Measurements from ENCODE around the gene HOXB5. TPM values are rescaled to one million over a fixed set of nuclear protein-coding genes. Genes with fewer than 3 reads are reported as not detected.

Gene HOXB5
- polyA plus RNA-seq, 5 donors = 28.0 to 34.6 (median 29.8) TPM

- peak in 1 of 2 donors; percentile 35 for DNase-seq
These were observed 41.7 kb downstream of the HOXB5 start for GRCh38 chr17:48551596-48552465.

GRCh38 chr17:48551214-48551555 lies 42.4 kb downstream of the HOXB5 start:
- DNase-seq = peak; percentile 36 to 41

GRCh38 chr17:48550502-48551213 lies 42.9 kb downstream of the HOXB5 start:
- peak in 1 of 2 donors; percentile 36 for DNase-seq

- peak; percentile 26 to 33 for DNase-seq
These were observed 43.6 kb downstream of the HOXB5 start for GRCh38 chr17:48549914-48550501.

GRCh38 chr17:48549281-48549630 lies 44.3 kb downstream of the HOXB5 start:
- peak in 1 of 2 donors; percentile 18 for DNase-seq

- DNase-seq = no peak
These were observed 44.9 kb downstream of the HOXB5 start for GRCh38 chr17:48548523-48549280.

- peak; percentile 73 to 75 for DNase-seq
These were observed 45.6 kb downstream of the HOXB5 start for GRCh38 chr17:48547808-48548522.

- DNase-seq = peak; percentile 84 to 88
These were observed 46.4 kb downstream of the HOXB5 start for GRCh38 chr17:48546924-48547807.

- DNase-seq = peak in 1 of 2 donors; percentile 79
These were observed 47.2 kb downstream of the HOXB5 start for GRCh38 chr17:48546137-48546923.

DNA sequence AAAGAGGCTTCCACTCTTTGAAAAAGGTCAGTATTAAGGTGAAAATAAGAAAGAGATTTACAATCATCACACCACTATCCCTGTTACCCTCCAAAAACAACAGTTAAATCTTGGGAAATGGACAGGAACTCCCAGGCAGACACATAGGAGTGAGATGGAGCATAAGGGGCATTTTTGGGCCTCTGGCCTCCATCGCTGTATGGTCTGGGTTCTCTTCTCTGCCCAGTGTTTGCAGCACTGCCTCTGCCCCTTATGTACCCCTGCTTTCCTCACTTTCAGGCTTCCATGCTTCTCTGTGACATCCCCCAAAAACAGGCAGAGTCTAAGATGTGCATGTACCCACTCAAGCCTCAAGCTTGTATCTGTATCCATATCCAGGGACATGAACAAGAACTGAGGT lies 48.0 kb downstream of the HOXB5 start:
- no peak for DNase-seq

- no peak for DNase-seq
These were observed 48.6 kb downstream of the HOXB5 start, which contains the start of gene HOXB2 for GRCh38 chr17:48545022-48545375. Gene HOXB2 (minus strand): TSS chr17:48545109. CDS start chr17:48544911, 198 bp downstream.

DNA sequence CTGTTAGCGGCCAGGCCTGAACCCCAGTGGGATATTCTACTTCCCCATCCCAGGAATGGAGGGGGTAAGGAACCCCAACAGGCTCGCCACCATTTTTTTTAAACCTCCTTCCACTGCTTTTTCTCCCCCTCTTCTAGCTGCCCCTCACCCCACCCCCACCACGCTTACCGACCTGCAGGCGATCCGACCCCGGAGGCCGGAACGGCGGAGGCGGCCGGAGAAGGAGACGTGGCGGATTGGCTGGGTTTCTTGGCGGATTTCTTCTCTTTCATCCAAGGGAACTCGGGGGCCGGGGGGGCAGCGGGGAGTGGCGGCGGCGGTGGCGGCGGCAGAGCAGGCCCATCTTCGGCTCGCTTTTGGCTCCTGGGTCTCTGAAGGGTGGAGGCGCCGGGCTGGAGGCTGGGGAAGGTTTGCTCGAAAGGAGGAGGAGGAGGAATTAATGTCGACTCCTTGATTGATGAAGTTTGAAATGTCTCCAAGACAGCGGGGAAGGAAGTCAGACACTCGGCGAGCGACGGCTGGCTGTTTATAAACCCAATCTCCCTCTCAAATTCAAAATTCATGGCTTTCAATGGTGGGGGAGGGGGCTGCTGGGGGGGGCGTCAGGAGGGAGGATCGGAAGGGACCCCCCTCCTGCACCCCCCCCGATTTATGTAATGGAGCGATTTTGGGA lies 49.1 kb downstream of the HOXB5 start:
- peak; percentile 88 to 89 for DNase-seq

- no peak for DNase-seq
These were observed 49.7 kb downstream of the HOXB5 start for GRCh38 chr17:48543854-48544348.

- no peak for DNase-seq
These were observed 50.3 kb downstream of the HOXB5 start for GRCh38 chr17:48543107-48543853.

GRCh38 chr17:48542698-48543106 lies 50.9 kb downstream of the HOXB5 start:
- DNase-seq = no peak

GRCh38 chr17:48542114-48542656 lies 51.4 kb downstream of the HOXB5 start:
- no peak for DNase-seq

DNA sequence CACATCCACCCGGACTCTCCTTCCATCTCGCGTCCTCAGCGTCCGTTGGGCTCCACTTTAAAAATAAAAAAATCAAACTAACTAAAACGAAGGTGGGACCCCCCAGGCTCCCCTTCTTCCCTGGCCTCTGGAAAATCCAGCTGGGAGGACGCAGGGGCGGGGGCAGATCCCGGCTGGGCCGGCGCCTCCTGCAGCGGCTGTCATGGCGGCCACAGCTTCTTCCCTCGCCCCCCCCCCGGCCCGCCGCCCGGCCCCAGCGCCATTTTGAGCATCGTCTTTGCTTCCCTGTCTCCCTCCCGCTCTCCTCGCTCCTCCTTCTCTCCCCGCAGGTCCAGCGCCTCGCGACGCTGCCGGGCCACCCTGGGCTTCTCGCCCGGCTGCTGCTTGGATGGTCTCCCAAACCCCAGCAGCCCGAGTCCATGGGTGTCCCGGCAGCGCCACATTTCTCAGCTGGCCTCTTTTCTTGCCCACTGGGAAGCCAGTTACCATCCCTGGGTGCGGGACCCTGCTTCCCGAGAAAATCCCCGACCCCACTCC lies 51.9 kb downstream of the HOXB5 start:
- DNase-seq = peak; percentile 84 to 85

All from right lung (tissue), 5 donors.